NCI-H345 (cell line): Measurements from ENCODE around the gene FCRL6.

ENCODE experiments used
- DNase-seq: peaks from one replicate; lab custom pipeline; 2025; lab: John Stamatoyannopoulos, UW

Gene FCRL6

GRCh38 chr1:159862557-159862956 lies 60.4 kb downstream of the FCRL6 start, which contains the start of gene VSIG8:
VSIG8 (minus strand) TSS chr1:159862657; CDS start chr1:159862521, 136 bp downstream.
- no peak for DNase-seq

GRCh38 chr1:159864262-159864661 lies 62.1 kb downstream of the FCRL6 start:
- no peak for DNase-seq
